SHP77 (cell line): Measurements from ENCODE around the gene CORO1C.

Experiments used
- DNase-seq, 2 experiments: peaks; one replicate each; lab custom pipeline; 2025; lab: John Stamatoyannopoulos, UW

CORO1C gene

GRCh38 chr12:108696111-108696995, 35.0 kb downstream of the CORO1C start:
- no peak for DNase-seq

GRCh38 chr12:108694812-108695278, 36.5 kb downstream of the CORO1C start:
- DNase-seq: no peak

DNA sequence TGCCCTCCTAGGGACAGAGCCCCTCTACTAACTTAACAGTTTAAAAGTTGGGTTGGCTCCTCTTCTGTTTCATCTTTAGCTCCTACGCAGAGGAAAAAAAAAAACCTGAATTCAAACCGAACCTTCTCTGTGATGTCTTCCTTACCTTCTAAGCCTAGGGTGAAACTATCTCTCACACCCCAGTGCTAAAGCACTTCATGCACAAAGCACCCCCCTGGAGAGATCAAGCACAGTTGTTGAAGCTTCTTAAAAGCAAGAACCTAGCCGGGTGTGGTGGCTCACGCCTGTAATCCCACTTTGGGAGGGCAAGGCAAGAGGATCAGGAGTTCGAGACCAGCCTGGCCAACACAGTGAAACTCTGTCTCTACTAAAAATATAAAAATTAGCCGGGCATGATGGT, 37.6 kb downstream of the CORO1C start:
- no peak for DNase-seq

GRCh38 chr12:108693186-108693730, 38.1 kb downstream of the CORO1C start:
- DNase-seq: no peak

GRCh38 chr12:108691998-108692808, 39.1 kb downstream of the CORO1C start:
- DNase-seq: peak; percentile 86 to 90

DNA sequence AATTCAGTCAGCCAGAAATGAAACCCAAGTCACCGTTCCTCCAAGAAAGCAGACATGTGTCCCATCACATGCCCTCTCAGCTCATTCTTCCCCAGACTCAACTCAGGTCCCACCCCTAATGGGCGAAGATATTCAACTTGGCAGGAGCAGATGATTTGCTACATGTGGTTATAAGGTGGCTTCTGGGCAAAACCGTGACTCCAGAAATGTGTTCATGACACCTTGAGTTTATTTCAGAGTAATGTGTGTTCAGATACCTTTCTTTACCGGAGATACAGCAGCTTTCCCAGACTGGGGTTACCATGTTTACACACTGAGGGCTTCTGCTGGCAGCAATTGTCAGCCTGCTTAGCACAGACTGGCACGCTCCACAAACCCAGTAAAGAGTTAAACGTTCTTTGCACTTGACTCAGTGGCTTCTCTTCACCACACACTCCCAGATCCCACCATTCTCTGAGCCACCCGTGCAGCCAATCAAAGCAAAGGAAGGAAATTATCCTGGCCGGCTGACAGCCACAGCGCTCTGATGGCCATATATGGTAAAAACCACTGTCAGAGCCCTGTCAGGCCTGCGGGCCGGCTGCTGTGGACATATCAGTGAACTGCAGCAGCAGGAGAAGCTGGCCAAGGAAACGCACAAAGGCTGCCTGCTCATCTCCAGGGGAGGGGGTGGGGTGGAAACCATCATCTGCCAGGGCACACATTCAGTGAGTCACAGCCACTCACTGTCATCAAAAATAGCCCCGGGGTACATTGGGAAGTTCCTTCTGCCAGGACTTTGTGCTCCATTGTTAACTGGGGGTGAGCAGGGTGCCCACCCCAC, 39.9 kb downstream of the CORO1C start:
- DNase-seq: peak; percentile 95 to 98

- no peak for DNase-seq
These were observed 40.7 kb downstream of the CORO1C start for GRCh38 chr12:108690542-108691174.

DNA sequence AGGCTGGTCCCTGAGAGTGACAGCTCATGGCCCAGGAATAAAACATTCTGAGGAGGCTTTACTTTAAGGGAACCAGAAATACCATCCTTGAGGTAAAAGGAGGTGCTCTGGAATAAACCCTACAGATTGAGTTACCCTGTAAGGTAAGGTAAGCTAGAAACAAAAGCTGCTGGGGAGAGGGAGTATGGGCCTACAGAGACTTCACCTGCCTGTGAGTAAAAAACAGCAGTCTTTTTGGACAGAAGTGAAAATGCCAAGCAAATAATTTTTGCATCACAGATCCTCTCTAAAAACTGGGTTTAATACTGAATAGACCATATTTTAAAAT, 41.2 kb downstream of the CORO1C start:
- DNase-seq: no peak

GRCh38 chr12:108689314-108690190, 41.8 kb downstream of the CORO1C start:
- peak; percentile 28 to 29 for DNase-seq

GRCh38 chr12:108686780-108687179, 44.5 kb downstream of the CORO1C start:
- no peak for DNase-seq

- peak in 1 of 2 experiments; percentile 6 for DNase-seq
These were observed 45.7 kb downstream of the CORO1C start for GRCh38 chr12:108685469-108686260.

- no peak for DNase-seq
These were observed 47.3 kb downstream of the CORO1C start for GRCh38 chr12:108683906-108684556.

- no peak for DNase-seq
These were observed 50.0 kb downstream of the CORO1C start for GRCh38 chr12:108681317-108681716.

DNA sequence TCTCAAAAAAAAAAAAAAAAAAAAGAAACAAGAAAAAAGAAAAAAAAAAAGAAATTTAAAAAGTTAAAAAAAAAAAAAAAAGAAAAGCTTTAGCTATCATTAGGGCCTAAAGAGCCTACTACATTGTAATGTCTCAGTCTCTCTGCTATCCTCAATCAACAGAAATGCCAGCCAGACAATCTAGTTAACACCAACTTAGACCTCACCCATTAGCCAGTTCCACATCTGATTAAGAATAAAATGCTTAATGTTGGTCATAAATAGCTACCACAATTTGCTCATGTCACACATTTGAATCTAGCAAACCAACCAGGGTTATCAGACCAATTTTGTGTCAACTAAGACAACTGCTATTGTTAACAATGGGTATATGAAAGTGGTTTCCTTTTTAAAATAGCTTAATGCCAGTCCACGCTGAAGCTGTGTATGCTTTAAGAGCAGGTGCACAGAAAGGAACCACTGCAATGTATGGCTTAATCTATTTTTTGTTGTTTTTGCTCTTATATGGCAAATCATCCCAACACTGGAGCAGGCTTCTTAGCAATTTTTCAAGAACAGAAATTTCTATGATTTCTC, 52.1 kb downstream of the CORO1C start:
- no peak for DNase-seq

DNA sequence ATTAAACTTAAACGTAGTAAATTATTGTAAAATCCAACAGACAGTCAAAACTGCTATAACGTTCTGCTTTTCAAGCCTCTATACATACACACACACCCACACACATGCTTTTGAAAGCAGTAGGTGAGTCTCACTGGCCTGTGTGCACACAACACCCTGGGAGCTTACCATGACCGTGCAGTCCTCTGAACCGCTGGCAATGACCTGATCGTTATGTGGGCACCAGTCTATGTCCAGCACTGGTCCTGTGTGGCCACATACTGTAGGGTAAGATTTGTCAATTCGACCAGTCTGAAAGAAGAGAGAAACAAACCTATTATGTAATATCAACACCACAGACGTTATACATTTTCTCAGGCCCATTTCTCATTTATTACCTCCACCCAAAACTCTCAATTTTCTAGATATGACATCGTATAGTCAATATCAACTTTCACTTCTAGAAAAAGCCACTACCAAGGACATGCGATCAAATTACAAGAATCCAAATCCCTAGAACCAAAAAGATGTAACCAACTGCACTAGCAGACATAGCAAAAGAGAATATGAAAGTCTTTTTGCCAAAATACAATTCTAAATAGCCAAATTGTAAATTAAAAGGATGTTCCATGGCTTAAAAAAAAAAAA, 53.1 kb downstream of the CORO1C start:
- DNase-seq: no peak

GRCh38 chr12:108677381-108677780, 53.9 kb downstream of the CORO1C start:
- no peak for DNase-seq

DNA sequence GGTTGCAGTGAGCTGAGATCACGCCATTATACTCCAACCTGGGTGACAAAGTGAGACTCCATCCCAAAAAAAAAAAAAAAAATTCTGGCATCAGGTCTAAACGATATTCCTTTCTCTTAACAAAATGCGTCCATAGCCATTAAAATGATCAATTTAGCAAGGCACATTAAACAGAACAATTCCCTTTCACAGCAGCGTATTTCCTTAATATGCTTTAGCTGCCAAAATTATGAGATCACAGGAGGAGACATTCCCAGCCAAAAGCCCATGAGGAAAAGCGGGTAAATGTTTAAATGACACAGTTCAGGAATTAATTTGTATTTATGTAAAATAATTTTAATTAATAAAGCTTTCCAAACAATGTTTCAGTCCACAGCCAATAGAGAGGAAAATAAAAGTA, 54.6 kb downstream of the CORO1C start:
- DNase-seq: no peak

DNA sequence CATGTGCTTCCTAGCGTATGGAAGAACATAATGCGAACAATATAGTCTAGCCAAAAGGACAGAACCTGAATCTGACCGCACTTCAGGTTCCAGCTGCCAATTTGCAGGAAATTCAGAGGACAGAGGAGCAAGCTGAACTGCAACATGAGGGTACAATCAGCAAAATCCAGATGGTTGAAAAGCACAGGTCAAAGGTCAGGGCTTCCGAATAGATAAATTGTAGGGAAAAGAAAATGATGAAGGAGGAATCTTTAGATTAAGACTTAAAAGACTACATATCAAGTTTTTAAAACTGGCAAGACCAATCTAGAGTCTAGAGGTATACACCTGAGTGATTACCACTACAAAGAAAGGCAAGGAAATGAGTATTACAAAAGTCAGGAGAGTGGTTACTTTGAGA, 55.5 kb downstream of the CORO1C start:
- no peak for DNase-seq
